Effector memory CD4-positive, alpha-beta T cell (primary cell): ENCODE results near the gene HLA-DPA1.
A peak's percentile ranks its signal among the peaks of the same experiment; 100 is the strongest.

ENCODE experiments used
- DNase-seq, 3 donors: peaks; one replicate each; pipeline ENCODE4 v3.0.0-alpha.2; 2020
- H3K27ac ChIP-seq: 2 replicates; pipeline ENCODE4 v1.7.0; 2013; ENCODE audit warnings: mild to moderate bottlenecking, low read length, moderate library complexity; ENCODE audit not compliant: insufficient read depth, poor library complexity, severe bottlenecking
- H3K27me3 ChIP-seq: replicated peaks from 2 replicates; pipeline ENCODE4 v1.7.0; 2013; ENCODE audit warnings: mild to moderate bottlenecking, low read length; ENCODE audit not compliant: insufficient read depth, control insufficient read depth, poor library complexity, severe bottlenecking
- H3K36me3 ChIP-seq: 2 replicates; pipeline ENCODE4 v1.7.0; 2013; ENCODE audit warnings: mild to moderate bottlenecking, low read length, moderate library complexity; ENCODE audit not compliant: control insufficient read depth, insufficient read depth
- H3K4me1 ChIP-seq: 2 replicates; pipeline ENCODE4 v1.7.0; 2013; ENCODE audit warnings: low read length, mild to moderate bottlenecking; ENCODE audit not compliant: control insufficient read depth, insufficient read depth, poor library complexity, severe bottlenecking
- H3K4me3 ChIP-seq: 2 replicates; pipeline ENCODE4 v1.7.0; 2013; ENCODE audit warnings: low read length, low read depth, mild to moderate bottlenecking; ENCODE audit not compliant: insufficient read depth, poor library complexity, severe bottlenecking
- H3K9me3 ChIP-seq: 2 replicates; pipeline ENCODE4 v1.7.0; 2013; ENCODE audit warnings: mild to moderate bottlenecking, low read length, moderate library complexity; ENCODE audit not compliant: control insufficient read depth

HLA-DPA1 gene

GRCh38 chr6:33091957-33092356 lies 18.5 kb upstream of the HLA-DPA1 start:
- peak; percentile 21 to 30 (median 30) for DNase-seq
- H3K4me3 ChIP-seq: no peak overlapping the region

GRCh38 chr6:33088931-33089620 lies 15.6 kb upstream of the HLA-DPA1 start:
- Histone ChIP-seq H3K27me3 (no peaks in the 10 kb centered on the region), H3K9me3 (no peaks in the 10 kb centered on the region), H3K4me3 (no peak overlapping the region), H3K27ac (no peak overlapping the region), H3K4me1 (no peaks in the 10 kb centered on the region), H3K36me3 (no peaks in the 10 kb centered on the region)
- no peak for DNase-seq

More at GRCh38 chr6:33091957-33092356, 18.5 kb upstream of the HLA-DPA1 start:
- Histone ChIP-seq H3K27ac (no peak overlapping the region), H3K4me1 (no peaks in the 10 kb centered on the region), H3K9me3 (no peaks in the 10 kb centered on the region), H3K36me3 (no peaks in the 10 kb centered on the region), H3K27me3 (no peaks in the 10 kb centered on the region)

- Histone ChIP-seq H3K4me1 (no peaks in the 10 kb centered on the region), H3K27me3 (no peaks in the 10 kb centered on the region), H3K36me3 (no peaks in the 10 kb centered on the region), H3K27ac (no peak overlapping the region), H3K9me3 (no peaks in the 10 kb centered on the region), H3K4me3 (no peak overlapping the region)
- DNase-seq: no peak
Measured at GRCh38 chr6:33088258-33088930, 14.9 kb upstream of the HLA-DPA1 start.

GRCh38 chr6:33085627-33086026 lies 12.2 kb upstream of the HLA-DPA1 start:
- no peak for DNase-seq
- H3K4me3 ChIP-seq: no peak overlapping the region
- no peaks in the 10 kb centered on the region for H3K27me3 ChIP-seq
- H3K27ac ChIP-seq: no peak overlapping the region
- no peaks in the 10 kb centered on the region for H3K9me3 ChIP-seq
- H3K36me3 ChIP-seq: no peaks in the 10 kb centered on the region
- no peaks in the 10 kb centered on the region for H3K4me1 ChIP-seq

GRCh38 chr6:33082702-33083101 lies 9.3 kb upstream of the HLA-DPA1 start:
- H3K4me3 ChIP-seq: no peak overlapping the region
- no peak overlapping the region for H3K27ac ChIP-seq
- no peaks in the 10 kb centered on the region for H3K27me3 ChIP-seq
- no peaks in the 10 kb centered on the region for H3K9me3 ChIP-seq
- no peaks in the 10 kb centered on the region for H3K4me1 ChIP-seq
- DNase-seq: no peak
- H3K36me3 ChIP-seq: no peaks in the 10 kb centered on the region

GRCh38 chr6:33081098-33081824 lies 7.8 kb upstream of the HLA-DPA1 start:
- H3K4me3 ChIP-seq: no peak overlapping the region
- H3K9me3 ChIP-seq: no peaks in the 10 kb centered on the region
- no peaks in the 10 kb centered on the region for H3K36me3 ChIP-seq
- no peak for DNase-seq
- no peak overlapping the region for H3K27ac ChIP-seq
- peaks cover 2% of the 10 kb centered on the region for H3K4me1 ChIP-seq
- H3K27me3 ChIP-seq: peaks cover 2% of the 10 kb centered on the region

- Histone ChIP-seq H3K9me3 (no peaks in the 10 kb centered on the region), H3K4me3 (no peak overlapping the region), H3K36me3 (no peaks in the 10 kb centered on the region), H3K27ac (no peak overlapping the region), H3K27me3 (peaks cover 6% of the 10 kb centered on the region), H3K4me1 (peaks cover 8% of the 10 kb centered on the region)
- no peak for DNase-seq
Measured at GRCh38 chr6:33080127-33081089, 7.0 kb upstream of the HLA-DPA1 start.

- Histone ChIP-seq H3K4me3 (no peak overlapping the region), H3K9me3 (no peaks in the 10 kb centered on the region), H3K27ac (no peak overlapping the region), H3K4me1 (peaks cover 11% of the 10 kb centered on the region), H3K27me3 (peaks cover 6% of the 10 kb centered on the region), H3K36me3 (no peaks in the 10 kb centered on the region)
- DNase-seq: no peak
Measured at GRCh38 chr6:33079580-33079979, 6.1 kb upstream of the HLA-DPA1 start.

GRCh38 chr6:33078919-33079521 lies 5.6 kb upstream of the HLA-DPA1 start:
- H3K27me3 ChIP-seq: peaks cover 6% of the 10 kb centered on the region
- no peaks in the 10 kb centered on the region for H3K9me3 ChIP-seq
- no peaks in the 10 kb centered on the region for H3K36me3 ChIP-seq
- DNase-seq: no peak
- no peak overlapping the region for H3K27ac ChIP-seq
- H3K4me1 ChIP-seq: peaks cover 11% of the 10 kb centered on the region
- no peak overlapping the region for H3K4me3 ChIP-seq
